OCI-LY3 (cell line): ENCODE measurements around the gene IL32.

Experiments
- H2AFZ ChIP-seq: fragments of 200-600, 300-600 bp; shearing (Covaris generic); 2 replicates; pipeline ENCODE4 v1.6.0; 2014; ENCODE audit warnings: antibody characterized with exemption, low read depth, low read length
- H3K27ac ChIP-seq: fragments of 200-600, 300-600 bp; sonication (generic); 2 replicates; pipeline ENCODE4 v1.5.1; 2014; ENCODE audit warnings: mild to moderate bottlenecking, low read length, moderate library complexity, mixed read lengths
- H3K27me3 ChIP-seq: fragments of 200-600, 300-600 bp; sonication (generic); 2 replicates; pipeline ENCODE4 v1.6.1; 2014; ENCODE audit warnings: low read depth, low read length, mixed read lengths
- H3K36me3 ChIP-seq: fragments of 200-600, 300-600 bp; sonication (generic); replicated peaks from 2 replicates; pipeline ENCODE3; 2014; ENCODE audit warnings: low read depth, low read length, mixed read lengths
- H3K4me1 ChIP-seq: fragments of 300-600, 200-600 bp; sonication (generic); 2 replicates; pipeline ENCODE4 v1.6.1; 2014; ENCODE audit warnings: low read length, mixed read lengths
- H3K4me2 ChIP-seq: fragments of 200-600, 300-600 bp; sonication (generic); 2 replicates; pipeline ENCODE4 v1.6.1; 2014; ENCODE audit warnings: low read length, mixed read lengths
- H3K4me3 ChIP-seq: fragments of 300-600, 200-600 bp; sonication (generic); 2 replicates; pipeline ENCODE4 v1.5.1; 2014; ENCODE audit warnings: antibody characterized with exemption, mild to moderate bottlenecking, low read length, moderate library complexity
- H3K79me2 ChIP-seq: fragments of 300-600, 200-600 bp; shearing (Covaris generic); 2 replicates; pipeline ENCODE4 v1.6.1; 2014; ENCODE audit warnings: mild to moderate bottlenecking, low read length, mixed read lengths
- H3K9ac ChIP-seq: fragments of 300-600, 200-600 bp; shearing (Covaris generic); 2 replicates; pipeline ENCODE4 v1.6.0; 2014; ENCODE audit warnings: mild to moderate bottlenecking, low read length, moderate library complexity
- H3K9me3 ChIP-seq: fragments of 200-600, 300-600 bp; shearing (Covaris generic); 2 replicates; pipeline ENCODE4 v1.6.1; 2014; ENCODE audit warnings: low read length, mixed read lengths; ENCODE audit not compliant: insufficient read depth
- H4K20me1 ChIP-seq: fragments of 200-600, 300-600 bp; sonication (generic); 2 replicates; pipeline ENCODE4 v1.6.1; 2016; ENCODE audit warnings: low read length, mixed read lengths; ENCODE audit not compliant: insufficient read depth
- CTCF ChIP-seq: fragments of 200-600, 300-600 bp; sonication (generic); IDR thresholded peaks from 2 replicates; pipeline ENCODE4 v1.5.1; 2014; ENCODE audit warnings: antibody characterized with exemption, low read length, low read depth
- EZH2phosphoT487 ChIP-seq: fragments of 200-600 bp; shearing (Covaris generic); IDR thresholded peaks from 2 replicates; pipeline ENCODE4 v1.6.1; 2018; ENCODE audit warnings: antibody characterized with exemption, mixed run types, low read depth

Gene IL32

GRCh38 chr16:3097266-3097665 lies 31.8 kb downstream of the IL32 start:
- H3K79me2 ChIP-seq, result no peaks in the 10 kb centered on the region
- no peak overlapping the region for H3K4me3 ChIP-seq
- H4K20me1 ChIP-seq, result no peaks in the 10 kb centered on the region
- TF ChIP-seq EZH2phosphoT487 (no peak), CTCF (no peak)
- H3K4me1 ChIP-seq, result peaks cover 25% of the 10 kb centered on the region
- peaks cover 6% of the 10 kb centered on the region; the same call in 1 of the 2 replicates for H3K27me3 ChIP-seq
- H3K36me3 ChIP-seq, result no peaks in the 10 kb centered on the region
- H3K4me2 ChIP-seq, result no peak overlapping the region
- no peak overlapping the region for H2AFZ ChIP-seq
- no peaks in the 10 kb centered on the region for H3K9me3 ChIP-seq
- no peak overlapping the region for H3K9ac ChIP-seq
- no peak overlapping the region for H3K27ac ChIP-seq

GRCh38 chr16:3098459-3099394 lies 33.3 kb downstream of the IL32 start, which contains the start of gene ZSCAN10:
Gene ZSCAN10 (minus strand): TSS chr16:3099294. CDS start chr16:3092937, 6,357 bp downstream.
- Histone ChIP-seq H4K20me1 (no peaks in the 10 kb centered on the region), H3K9me3 (no peaks in the 10 kb centered on the region), H3K9ac (no peak within 1 kb of the TSS), H3K4me1 (peaks cover 25% of the 10 kb centered on the region), H2AFZ (no peak within 1 kb of the TSS), H3K79me2 (no peaks in the 10 kb centered on the region), H3K36me3 (no peaks in the 10 kb centered on the region), H3K4me3 (peak within 1 kb of the TSS; percentile 31), H3K27ac (no peak within 1 kb of the TSS), H3K27me3 (peaks cover 6% of the 10 kb centered on the region; the same call in 1 of the 2 replicates), H3K4me2 (peak within 1 kb of the TSS; percentile 39)
- no peak for TF ChIP-seq EZH2phosphoT487
- TF ChIP-seq CTCF, result no peak

- H3K36me3 ChIP-seq, result no peaks in the 10 kb centered on the region
- no peak overlapping the region for H3K4me3 ChIP-seq
- TF ChIP-seq EZH2phosphoT487, result no peak
- TF ChIP-seq CTCF, result no peak
- H3K4me2 ChIP-seq, result no peak overlapping the region; the same call in 1 of the 2 replicates
- no peaks in the 10 kb centered on the region for H4K20me1 ChIP-seq
- peaks cover 6% of the 10 kb centered on the region; the same call in 1 of the 2 replicates for H3K27me3 ChIP-seq
- H3K9ac ChIP-seq, result no peak overlapping the region
- H2AFZ ChIP-seq, result no peak overlapping the region
- no peaks in the 10 kb centered on the region for H3K9me3 ChIP-seq
- no peaks in the 10 kb centered on the region for H3K79me2 ChIP-seq
- H3K4me1 ChIP-seq, result peaks cover 25% of the 10 kb centered on the region
- no peak overlapping the region for H3K27ac ChIP-seq
Observed at GRCh38 chr16:3099395-3099731, 33.9 kb downstream of the IL32 start.

GRCh38 chr16:3099732-3100499 lies 34.5 kb downstream of the IL32 start:
- Histone ChIP-seq H3K4me3 (peak overlapping the region; percentile 78), H3K27me3 (peaks cover 6% of the 10 kb centered on the region; the same call in 1 of the 2 replicates), H3K4me2 (peak overlapping the region; percentile 71), H3K36me3 (no peaks in the 10 kb centered on the region), H3K9me3 (no peaks in the 10 kb centered on the region), H3K9ac (0 out of 2 replicates have a peak overlapping the region, but pooled peaks have one; percentile 58), H4K20me1 (no peaks in the 10 kb centered on the region), H3K79me2 (no peaks in the 10 kb centered on the region), H2AFZ (no peak overlapping the region), H3K27ac (no peak overlapping the region), H3K4me1 (peaks cover 25% of the 10 kb centered on the region)
- TF ChIP-seq CTCF (no peak), EZH2phosphoT487 (no peak)
